Measurements from ENCODE around the gene ARFRP1. TPM values are rescaled to one million over a fixed set of nuclear protein-coding genes. Genes with fewer than 3 reads are reported as not detected.

ARFRP1 gene
- total and polyA plus RNA-seq, 2 of the 4 experiments (the other 2 are of a cell fraction) = 25.3 to 36.6 TPM

- TF ChIP-seq ELK1 (IDR thresholded peaks at IDR 0.05; ENCODE audit: borderline replicate concordance, low read depth, low read length) (no peak), SMC3 (IDR thresholded peaks at IDR 0.05; ENCODE audit: low read depth, low read length) (peak; percentile 6; the same call in 1 of the 2 replicates), RCOR1 (IDR thresholded peaks at IDR 0.05; ENCODE audit: insufficient replicate concordance, low read length) (no peak)
These were observed 771 bp downstream of the ARFRP1 start (continued) for GRCh38 chr20:63706852-63707557.
